Umbilical cord (tissue), 2 donors: ENCODE data around the gene BOC. TPM values are rescaled to one million over a fixed set of nuclear protein-coding genes. Genes with fewer than 3 reads are reported as not detected.

ENCODE experiments used
- DNase-seq: peaks from one replicate; pipeline ENCODE4 v3.0.0-alpha.2; 2015; ENCODE audit warnings: low spot score
- total RNA-seq: library from RNA; depleted of rRNA; stranded (reverse); fragments of >200 nt; gene quantifications from one replicate; pipeline ENCODE4 v1.2.3, GENCODE V29; 2014; ENCODE audit warnings: low replicate concordance; ENCODE audit not compliant: insufficient read depth

Gene BOC
- total RNA-seq, 1 donor from 2014 or later: 65.5 TPM

GRCh38 chr3:113287111-113287802 is 75.9 kb downstream of the BOC start:
- DNase-seq: peak; percentile 52

GRCh38 chr3:113287803-113288648 is 76.7 kb downstream of the BOC start:
- DNase-seq: peak; percentile 80

GRCh38 chr3:113288881-113289280 is 77.5 kb downstream of the BOC start:
- DNase-seq: peak; percentile 64

- DNase-seq: peak; percentile 97
These were observed 80.2 kb downstream of the BOC start for GRCh38 chr3:113291572-113291971.

- DNase-seq: no peak
These were observed 81.6 kb downstream of the BOC start for GRCh38 chr3:113292933-113293332.

- no peak for DNase-seq
These were observed 82.0 kb downstream of the BOC start for GRCh38 chr3:113293348-113293747.

GRCh38 chr3:113295463-113295862 is 84.1 kb downstream of the BOC start:
- DNase-seq: no peak

- DNase-seq: peak; percentile 31
These were observed 85.9 kb downstream of the BOC start for GRCh38 chr3:113297287-113297686.

- no peak for DNase-seq
These were observed 86.5 kb downstream of the BOC start for GRCh38 chr3:113297841-113298240.

- DNase-seq: no peak
These were observed 89.2 kb downstream of the BOC start for GRCh38 chr3:113300596-113300995.

GRCh38 chr3:113304102-113304501 is 92.7 kb downstream of the BOC start:
- no peak for DNase-seq

GRCh38 chr3:113304856-113305540 is 93.6 kb downstream of the BOC start:
- no peak for DNase-seq

- DNase-seq: no peak
These were observed 99.6 kb downstream of the BOC start for GRCh38 chr3:113310960-113311359.

GRCh38 chr3:113312416-113312815 is 101.1 kb downstream of the BOC start:
- no peak for DNase-seq

- no peak for DNase-seq
These were observed 103.6 kb downstream of the BOC start for GRCh38 chr3:113314923-113315322.

- no peak for DNase-seq
These were observed 118.4 kb downstream of the BOC start for GRCh38 chr3:113329757-113330156.

- no peak for DNase-seq
These were observed 119.4 kb downstream of the BOC start for GRCh38 chr3:113330742-113331141.

- no peak for DNase-seq
These were observed 119.8 kb downstream of the BOC start for GRCh38 chr3:113331187-113331586.
